ENCODE measurements around the gene STXBP1. TPM values are rescaled to one million over a fixed set of nuclear protein-coding genes. Genes with fewer than 3 reads are reported as not detected.

Gene STXBP1
- total and polyA plus RNA-seq, 2 of the 13 experiments (the other 11 are each of a cell fraction or from before 2014, with no cell fraction given), result 2.9 TPM

DNA sequence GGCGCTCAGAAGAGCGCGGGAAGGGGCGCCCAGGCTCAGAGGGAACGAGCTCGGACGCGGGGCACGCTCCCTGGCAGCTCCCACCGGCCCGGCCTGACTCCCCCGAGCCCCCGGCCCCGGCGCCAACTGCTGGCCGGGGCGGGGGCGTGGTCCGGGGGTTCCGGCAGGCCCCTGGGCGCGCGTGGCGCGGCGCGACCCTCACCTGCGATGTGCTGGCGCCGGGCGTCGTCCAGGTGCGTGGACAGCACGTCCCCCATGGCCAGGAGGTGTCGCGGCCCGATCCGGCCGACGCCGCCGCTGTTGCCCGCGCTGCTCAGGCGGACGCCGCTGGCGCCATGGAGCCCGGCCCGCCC is 43.5 kb upstream of the STXBP1 start (continued):
- TF ChIP-seq, protein P1, sequence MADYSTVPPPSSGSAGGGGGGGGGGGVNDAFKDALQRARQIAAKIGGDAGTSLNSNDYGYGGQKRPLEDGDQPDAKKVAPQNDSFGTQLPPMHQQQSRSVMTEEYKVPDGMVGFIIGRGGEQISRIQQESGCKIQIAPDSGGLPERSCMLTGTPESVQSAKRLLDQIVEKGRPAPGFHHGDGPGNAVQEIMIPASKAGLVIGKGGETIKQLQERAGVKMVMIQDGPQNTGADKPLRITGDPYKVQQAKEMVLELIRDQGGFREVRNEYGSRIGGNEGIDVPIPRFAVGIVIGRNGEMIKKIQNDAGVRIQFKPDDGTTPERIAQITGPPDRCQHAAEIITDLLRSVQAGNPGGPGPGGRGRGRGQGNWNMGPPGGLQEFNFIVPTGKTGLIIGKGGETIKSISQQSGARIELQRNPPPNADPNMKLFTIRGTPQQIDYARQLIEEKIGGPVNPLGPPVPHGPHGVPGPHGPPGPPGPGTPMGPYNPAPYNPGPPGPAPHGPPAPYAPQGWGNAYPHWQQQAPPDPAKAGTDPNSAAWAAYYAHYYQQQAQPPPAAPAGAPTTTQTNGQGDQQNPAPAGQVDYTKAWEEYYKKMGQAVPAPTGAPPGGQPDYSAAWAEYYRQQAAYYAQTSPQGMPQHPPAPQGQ (CRISPR knock-in tag; IDR thresholded peaks at IDR 0.05; ENCODE audit: borderline replicate concordance), result no peak
- peak; percentile 40; the same call in 1 of the 2 replicates for TF ChIP-seq RAD21 (CRISPR knock-in tag; IDR thresholded peaks at IDR 0.05)
- TF ChIP-seq ADNP (CRISPR knock-in tag; IDR thresholded peaks at IDR 0.05), result no peak
- no peak for TF ChIP-seq NR1H2 (CRISPR knock-in tag; IDR thresholded peaks at IDR 0.05; ENCODE audit: borderline replicate concordance, low read depth)
- TF ChIP-seq ZNF616 (CRISPR knock-in tag; IDR thresholded peaks at IDR 0.05; ENCODE audit: low read depth), result peak; percentile 44; the same call in 1 of the 2 replicates
- peak; percentile 10; the same call in 1 of the 2 replicates for TF ChIP-seq ARID2 (CRISPR knock-in tag; IDR thresholded peaks at IDR 0.05; ENCODE audit: borderline replicate concordance)
- TF ChIP-seq ATF6 (CRISPR knock-in tag; conservative IDR thresholded peaks at IDR 0.05), result no peak
- TF ChIP-seq ZNF3 (CRISPR knock-in tag; IDR thresholded peaks at IDR 0.05), result no peak
- TF ChIP-seq DNMT3B (CRISPR knock-in tag; conservative IDR thresholded peaks at IDR 0.05), result no peak
- no peak for TF ChIP-seq RELA (CRISPR knock-in tag; IDR thresholded peaks at IDR 0.05)
- no peak for TF ChIP-seq CHD4 (IDR thresholded peaks at IDR 0.05; ENCODE audit: borderline replicate concordance, low read length)
- TF ChIP-seq ZNF337 (CRISPR knock-in tag; IDR thresholded peaks at IDR 0.05; ENCODE audit: borderline replicate concordance, low read depth), result no peak
- TF ChIP-seq ZFY (CRISPR knock-in tag; IDR thresholded peaks at IDR 0.05), result 0 out of 2 replicates have a peak, but pooled peaks have one; percentile 33
- TF ChIP-seq ZNF326 (CRISPR knock-in tag; IDR thresholded peaks at IDR 0.05; ENCODE audit: borderline replicate concordance), result no peak
- no peak for TF ChIP-seq NPAS2 (CRISPR knock-in tag; IDR thresholded peaks at IDR 0.05; ENCODE audit: borderline replicate concordance)
- TF ChIP-seq CCDC6 (CRISPR knock-in tag; IDR thresholded peaks at IDR 0.05), result 0 out of 2 replicates have a peak, but pooled peaks have one; percentile 46
- no peak for TF ChIP-seq E2F2 (CRISPR knock-in tag; IDR thresholded peaks at IDR 0.05; ENCODE audit: borderline replicate concordance)
- TF ChIP-seq SMAD1 (CRISPR knock-in tag; IDR thresholded peaks at IDR 0.05; ENCODE audit: borderline replicate concordance, low read depth), result 0 out of 2 replicates have a peak, but pooled peaks have one; percentile 4
- TF ChIP-seq ZNF839 (CRISPR knock-in tag; IDR thresholded peaks at IDR 0.05; ENCODE audit: borderline replicate concordance), result no peak
- 0 out of 2 replicates have a peak, but pooled peaks have one; percentile 15 for TF ChIP-seq TAF1 (CRISPR knock-in tag; IDR thresholded peaks at IDR 0.05)
- TF ChIP-seq SIN3A (IDR thresholded peaks at IDR 0.05; ENCODE audit: borderline replicate concordance, low read depth, low read length), result peak; percentile 61; the same call in 1 of the 2 replicates
- TF ChIP-seq FOXK2 (IDR thresholded peaks at IDR 0.05), result no peak
- TF ChIP-seq, protein P2, sequence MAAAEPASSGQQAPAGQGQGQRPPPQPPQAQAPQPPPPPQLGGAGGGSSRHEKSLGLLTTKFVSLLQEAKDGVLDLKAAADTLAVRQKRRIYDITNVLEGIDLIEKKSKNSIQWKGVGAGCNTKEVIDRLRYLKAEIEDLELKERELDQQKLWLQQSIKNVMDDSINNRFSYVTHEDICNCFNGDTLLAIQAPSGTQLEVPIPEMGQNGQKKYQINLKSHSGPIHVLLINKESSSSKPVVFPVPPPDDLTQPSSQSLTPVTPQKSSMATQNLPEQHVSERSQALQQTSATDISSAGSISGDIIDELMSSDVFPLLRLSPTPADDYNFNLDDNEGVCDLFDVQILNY (CRISPR knock-in tag; conservative IDR thresholded peaks at IDR 0.05), result no peak

Data from HepG2 (cell line).